ENCODE results near the gene ASCL4. TPM values are rescaled to one million over a fixed set of nuclear protein-coding genes. Genes with fewer than 3 reads are reported as not detected.
A peak's percentile ranks its signal among the peaks of the same experiment; 100 is the strongest.

ASCL4 gene
- total and polyA plus RNA-seq, 4 donors, result under 0.01 TPM; not detected in 3

GRCh38 chr12:107775093-107775721 lies 703 bp downstream of the ASCL4 start:
- Histone ChIP-seq H3K27me3 (ENCODE audit: control insufficient read depth in 4 of 4, insufficient read depth in 4 of 4, low read length in 3 of 4) (peaks cover 0 to 6% (median 4%) of the 10 kb centered on the region in 4 donors), H3K4me1 (ENCODE audit: control insufficient read depth in 4 of 4, insufficient read depth in 4 of 4, low read length in 3 of 4) (peaks cover 0 to 6% (median 0%) of the 10 kb centered on the region in 4 donors), H3K4me3 (ENCODE audit: low read depth in 1 of 3, low read length in 3 of 3) (peak overlapping the region in 1 of 3 donors; percentile 27), H3K36me3 (ENCODE audit: control insufficient read depth in 4 of 4, insufficient read depth in 3 of 4, low read depth in 1 of 4, low read length in 3 of 4) (no peaks in the 10 kb centered on the region), H3K9me3 (ENCODE audit: control insufficient read depth in 4 of 4, low read length in 3 of 4) (no peaks in the 10 kb centered on the region), H3K9ac (ENCODE audit: low read depth in 1 of 2, low read length in 2 of 2) (no peak overlapping the region), H3K27ac (ENCODE audit: low read depth in 1 of 2, low read length in 2 of 2) (no peak overlapping the region)
- no peak for DNase-seq (ENCODE audit: low spot score)
- 5% methylated on average over 66 of the region's 66 CpGs for WGBS
- TF ChIP-seq, protein P1, sequence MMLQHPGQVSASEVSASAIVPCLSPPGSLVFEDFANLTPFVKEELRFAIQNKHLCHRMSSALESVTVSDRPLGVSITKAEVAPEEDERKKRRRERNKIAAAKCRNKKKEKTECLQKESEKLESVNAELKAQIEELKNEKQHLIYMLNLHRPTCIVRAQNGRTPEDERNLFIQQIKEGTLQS (IDR thresholded peaks at IDR 0.05), result no peak
- TF ChIP-seq EGR1 (IDR thresholded peaks at IDR 0.05; ENCODE audit: low read depth in 2 of 2) (no peak), TAF1 (conservative IDR thresholded peaks at IDR 0.05) (no peak), SP1 (IDR thresholded peaks at IDR 0.05) (no peak), RXRA (IDR thresholded peaks at IDR 0.05) (no peak)

DNA sequence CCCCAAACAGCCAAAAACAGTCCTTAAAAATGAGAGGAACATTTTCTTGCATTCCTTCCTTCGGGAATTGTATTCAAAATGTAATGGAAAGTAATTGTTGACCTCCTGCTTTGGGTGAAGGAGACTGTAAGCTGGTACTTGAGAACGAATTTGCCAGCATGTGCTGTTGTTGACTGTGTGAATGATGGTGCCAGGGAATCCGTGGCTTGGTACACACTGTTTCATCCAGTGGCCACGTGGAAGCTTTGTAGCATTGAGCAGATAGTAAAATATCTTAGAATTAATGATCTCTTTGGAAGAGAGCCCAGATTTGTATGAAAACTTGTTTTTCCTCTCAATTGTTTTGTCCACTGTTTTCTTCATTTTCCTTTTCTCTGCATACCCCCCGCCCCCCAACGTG lies 1.7 kb downstream of the ASCL4 start:
- WGBS, result 33% methylated on average over 6 of the region's 6 CpGs

GRCh38 chr12:107778383-107779025 lies 4.0 kb downstream of the ASCL4 start:
- H3K4me3 ChIP-seq (ENCODE audit: low read depth in 1 of 3, low read length in 3 of 3), result no peak overlapping the region
- peaks cover 0 to 6% (median 0%) of the 10 kb centered on the region in 4 donors for H3K4me1 ChIP-seq (ENCODE audit: control insufficient read depth in 4 of 4, insufficient read depth in 4 of 4, low read length in 3 of 4)
- TF ChIP-seq HNF4A (conservative IDR thresholded peaks at IDR 0.05), result no peak
- TF ChIP-seq, protein P1 (IDR thresholded peaks at IDR 0.05), result no peak
- TF ChIP-seq FOXA2 (IDR thresholded peaks at IDR 0.05), result no peak
- TF ChIP-seq EGR1 (IDR thresholded peaks at IDR 0.05; ENCODE audit: low read depth in 2 of 2), result no peak
- TF ChIP-seq NR2F2 (IDR thresholded peaks at IDR 0.05), result no peak
- 66% methylated on average over 11 of the region's 11 CpGs for WGBS
- H3K36me3 ChIP-seq (ENCODE audit: control insufficient read depth in 4 of 4, insufficient read depth in 3 of 4, low read depth in 1 of 4, low read length in 3 of 4), result no peaks in the 10 kb centered on the region
- no peak overlapping the region for H3K27ac ChIP-seq (ENCODE audit: low read depth in 1 of 2, low read length in 2 of 2)
- no peaks in the 10 kb centered on the region for H3K9me3 ChIP-seq (ENCODE audit: control insufficient read depth in 4 of 4, low read length in 3 of 4)
- no peak for DNase-seq (ENCODE audit: low spot score)
- peaks cover 0 to 6% (median 4%) of the 10 kb centered on the region in 4 donors for H3K27me3 ChIP-seq (ENCODE audit: control insufficient read depth in 4 of 4, insufficient read depth in 4 of 4, low read length in 3 of 4)
- H3K9ac ChIP-seq (ENCODE audit: low read depth in 1 of 2, low read length in 2 of 2), result no peak overlapping the region

More for the DNA sequence above, 1.7 kb downstream of the ASCL4 start:
- Histone ChIP-seq H3K36me3 (ENCODE audit: control insufficient read depth in 4 of 4, insufficient read depth in 3 of 4, low read depth in 1 of 4, low read length in 3 of 4) (no peaks in the 10 kb centered on the region), H3K9ac (ENCODE audit: low read depth in 1 of 2, low read length in 2 of 2) (no peak overlapping the region), H3K27ac (ENCODE audit: low read depth in 1 of 2, low read length in 2 of 2) (no peak overlapping the region), H3K9me3 (ENCODE audit: control insufficient read depth in 4 of 4, low read length in 3 of 4) (no peaks in the 10 kb centered on the region), H3K27me3 (ENCODE audit: control insufficient read depth in 4 of 4, insufficient read depth in 4 of 4, low read length in 3 of 4) (peaks cover 0 to 6% (median 4%) of the 10 kb centered on the region in 4 donors), H3K4me1 (ENCODE audit: control insufficient read depth in 4 of 4, insufficient read depth in 4 of 4, low read length in 3 of 4) (peaks cover 0 to 6% (median 0%) of the 10 kb centered on the region in 4 donors), H3K4me3 (ENCODE audit: low read depth in 1 of 3, low read length in 3 of 3) (no peak overlapping the region)
- DNase-seq (ENCODE audit: low spot score), result no peak
- TF ChIP-seq, protein P1 (IDR thresholded peaks at IDR 0.05), result no peak
- TF ChIP-seq, protein P2, sequence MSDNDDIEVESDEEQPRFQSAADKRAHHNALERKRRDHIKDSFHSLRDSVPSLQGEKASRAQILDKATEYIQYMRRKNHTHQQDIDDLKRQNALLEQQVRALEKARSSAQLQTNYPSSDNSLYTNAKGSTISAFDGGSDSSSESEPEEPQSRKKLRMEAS (IDR thresholded peaks at IDR 0.05), result no peak
- TF ChIP-seq HNF4G (IDR thresholded peaks at IDR 0.05), result no peak
- TF ChIP-seq, protein P3, sequence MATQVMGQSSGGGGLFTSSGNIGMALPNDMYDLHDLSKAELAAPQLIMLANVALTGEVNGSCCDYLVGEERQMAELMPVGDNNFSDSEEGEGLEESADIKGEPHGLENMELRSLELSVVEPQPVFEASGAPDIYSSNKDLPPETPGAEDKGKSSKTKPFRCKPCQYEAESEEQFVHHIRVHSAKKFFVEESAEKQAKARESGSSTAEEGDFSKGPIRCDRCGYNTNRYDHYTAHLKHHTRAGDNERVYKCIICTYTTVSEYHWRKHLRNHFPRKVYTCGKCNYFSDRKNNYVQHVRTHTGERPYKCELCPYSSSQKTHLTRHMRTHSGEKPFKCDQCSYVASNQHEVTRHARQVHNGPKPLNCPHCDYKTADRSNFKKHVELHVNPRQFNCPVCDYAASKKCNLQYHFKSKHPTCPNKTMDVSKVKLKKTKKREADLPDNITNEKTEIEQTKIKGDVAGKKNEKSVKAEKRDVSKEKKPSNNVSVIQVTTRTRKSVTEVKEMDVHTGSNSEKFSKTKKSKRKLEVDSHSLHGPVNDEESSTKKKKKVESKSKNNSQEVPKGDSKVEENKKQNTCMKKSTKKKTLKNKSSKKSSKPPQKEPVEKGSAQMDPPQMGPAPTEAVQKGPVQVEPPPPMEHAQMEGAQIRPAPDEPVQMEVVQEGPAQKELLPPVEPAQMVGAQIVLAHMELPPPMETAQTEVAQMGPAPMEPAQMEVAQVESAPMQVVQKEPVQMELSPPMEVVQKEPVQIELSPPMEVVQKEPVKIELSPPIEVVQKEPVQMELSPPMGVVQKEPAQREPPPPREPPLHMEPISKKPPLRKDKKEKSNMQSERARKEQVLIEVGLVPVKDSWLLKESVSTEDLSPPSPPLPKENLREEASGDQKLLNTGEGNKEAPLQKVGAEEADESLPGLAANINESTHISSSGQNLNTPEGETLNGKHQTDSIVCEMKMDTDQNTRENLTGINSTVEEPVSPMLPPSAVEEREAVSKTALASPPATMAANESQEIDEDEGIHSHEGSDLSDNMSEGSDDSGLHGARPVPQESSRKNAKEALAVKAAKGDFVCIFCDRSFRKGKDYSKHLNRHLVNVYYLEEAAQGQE (IDR thresholded peaks at IDR 0.05), result no peak
- TF ChIP-seq JUND (IDR thresholded peaks at IDR 0.05), result no peak
- no peak for TF ChIP-seq SP1 (IDR thresholded peaks at IDR 0.05)
- no peak for TF ChIP-seq RAD21 (IDR thresholded peaks at IDR 0.05)
